Measurements from ENCODE around the gene LRP1. TPM values are rescaled to one million over a fixed set of nuclear protein-coding genes. Genes with fewer than 3 reads are reported as not detected.

The LRP1 gene
- total and polyA plus RNA-seq, 2 of the 4 experiments (the other 2 are of a cell fraction): 73.1 to 142 TPM

GRCh38 chr12:57199191-57199590 lies 70.9 kb downstream of the LRP1 start:
- no peak for ATAC-seq (ENCODE audit: low read depth)
- dilution Hi-C loops (cut with HindIII; ENCODE audit: low sequenced_read_pairs, unreplicated experiment) (no loop called here), intact Hi-C loops (cut with micrococcal nuclease) (no loop called here), in situ Hi-C loops (cut with MboI; ENCODE audit: low sequenced_read_pairs) (no loop called here)
- Histone ChIP-seq H2BK15ac (ENCODE audit: low read depth, low read length) (no peak overlapping the region), H4K20me1 (ENCODE audit: insufficient read depth, low read length) (peaks cover 3% of the 10 kb centered on the region; the same call in 1 of the 2 replicates), H3K18ac (ENCODE audit: low read depth, low read length) (no peak overlapping the region), H3K27me3 (ENCODE audit: control insufficient read depth, insufficient read depth, low read length) (no peaks in the 10 kb centered on the region), H2AK5ac (ENCODE audit: low read depth, low read length) (no peak overlapping the region), H4K5ac (ENCODE audit: low read depth, low read length) (no peak overlapping the region), H2BK20ac (ENCODE audit: low read depth, low read length) (no peak overlapping the region), H3K79me1 (ENCODE audit: low read depth in 1 of 2, low read length in 2 of 2) (peaks cover 2 to 10% of the 10 kb centered on the region in 2 experiments; a peak in 3 of 4 replicates), H4K91ac (ENCODE audit: insufficient read depth, low read depth, low read length) (no peak overlapping the region), H2BK120ac (ENCODE audit: low read depth, low read length) (no peak overlapping the region), H3K9ac (ENCODE audit: low read depth, low read length) (no peak overlapping the region), H3K56ac (ENCODE audit: extremely low read depth, insufficient read depth, low read length) (no peak overlapping the region), H4K8ac (ENCODE audit: low read depth in 2 of 2, low read length in 2 of 2) (no peak overlapping the region), H2BK5ac (ENCODE audit: low read depth, low read length, poor library complexity, severe bottlenecking) (no peak overlapping the region), H3K23ac (ENCODE audit: low read depth, low read length) (no peak overlapping the region), H3K4ac (ENCODE audit: low read depth, low read length) (no peak overlapping the region), H3K27ac (ENCODE audit: insufficient read depth, low read length) (no peak overlapping the region), H2AK9ac (replicated peaks; ENCODE audit: low read depth, low read length, poor library complexity) (no peak overlapping the region), H3K14ac (replicated peaks; ENCODE audit: low read depth, low read length) (no peak overlapping the region), H3K4me1 (ENCODE audit: control insufficient read depth, insufficient read depth, low read length) (no peaks in the 10 kb centered on the region), H3K9me1 (ENCODE audit: insufficient read depth, low read length) (no peaks in the 10 kb centered on the region), H3K4me3 (ENCODE audit: insufficient read depth, low read depth, low read length) (no peak overlapping the region), H2AFZ (replicated peaks; ENCODE audit: low read length, poor library complexity) (no peak overlapping the region), H3K36me3 (ENCODE audit: control insufficient read depth, insufficient read depth, low read length) (peaks cover 100% of the 10 kb centered on the region), H3K9me3 (ENCODE audit: control insufficient read depth, insufficient read depth, low read length) (no peaks in the 10 kb centered on the region), H3K4me2 (ENCODE audit: low read depth, low read length) (no peak overlapping the region)
- WGBS, 2 experiments (ENCODE audit: extremely low coverage in 2 of 2, insufficient read length in 1 of 2): 97% methylated on average over 10 of the region's 15 CpGs; no CpG with 5 or more reads in 1 of the 2 experiments
- BruUV-seq (replicated peaks): no TSS peak
- DNase-seq: no peak
- ChIA-PET POLR2A (ENCODE audit: unreplicated experiment) (no interaction called here), CTCF (no interaction called here)
- no peak for TF ChIP-seq RCOR1 (IDR thresholded peaks at IDR 0.05; ENCODE audit: insufficient replicate concordance, low read length)
- TF ChIP-seq MAFK (IDR thresholded peaks at IDR 0.05; ENCODE audit: low read depth, low read length): no peak
- no peak for TF ChIP-seq MAZ (IDR thresholded peaks at IDR 0.05; ENCODE audit: borderline replicate concordance, low read depth, low read length)
- TF ChIP-seq CTCF (conservative IDR thresholded peaks at IDR 0.05; ENCODE audit: low read depth, low read length): no peak
- no peak for TF ChIP-seq FOS (IDR thresholded peaks at IDR 0.05; ENCODE audit: low read depth, low read length)
- no peak for TF ChIP-seq NFE2L2 (IDR thresholded peaks at IDR 0.05; ENCODE audit: low read depth, low read length)
- TF ChIP-seq BHLHE40 (IDR thresholded peaks at IDR 0.05; ENCODE audit: low read depth, low read length): no peak
- no peak for TF ChIP-seq ELK1 (IDR thresholded peaks at IDR 0.05; ENCODE audit: borderline replicate concordance, low read depth, low read length)

Data from IMR-90 (cell line).